Peyer's patch (tissue), 4 donors: ENCODE data around the gene FBRSL1. TPM values are rescaled to one million over a fixed set of nuclear protein-coding genes. Genes with fewer than 3 reads are reported as not detected.
A peak's percentile ranks its signal among the peaks of the same experiment; 100 is the strongest.
"Not testable (repeated sequence)": the region's sequence is repeated elsewhere in the genome, so short reads cannot be mapped to it uniquely, and the experiment has no call there.

Experiments
- DNase-seq, 3 donors: peaks; one replicate each; pipeline ENCODE4 v3.0.0-alpha.2; 2017 to 2019
- H3K27ac ChIP-seq, 4 donors: fragments of 200-600 bp; sonication (generic); one replicate each; pipeline ENCODE4 v1.5.1; 2016 to 2019
- H3K27me3 ChIP-seq, 2 donors: fragments of 200-600 bp; sonication (generic); one replicate each; pipeline ENCODE4 v1.5.1; 2019
- H3K36me3 ChIP-seq, 3 donors: fragments of 200-600 bp; sonication (generic); one replicate each; pipeline ENCODE4 v1.5.1; 2016 to 2019
- H3K4me1 ChIP-seq, 4 donors: fragments of 200-600 bp; sonication (generic); one replicate each; pipeline ENCODE4 v1.5.1; 2016 to 2019
- H3K4me3 ChIP-seq, 4 donors: fragments of 200-600 bp; sonication (generic); 1 replicate in 3 of 4; 2 replicates in 1 of 4; pipeline ENCODE4 v1.5.1; 2016 to 2019; ENCODE audit warnings: mild to moderate bottlenecking in 1 of 4
- H3K9me3 ChIP-seq, 4 donors: fragments of 200-600 bp; sonication (generic); one replicate each; pipeline ENCODE4 v1.5.1; 2016 to 2019; ENCODE audit warnings: mild to moderate bottlenecking in 1 of 4
- CTCF ChIP-seq, 6 experiments: fragments of 450-650 bp in 4 of 6; fragments of 200-600 bp in 2 of 6; sonication (generic) in 1 of 6; IDR thresholded peaks; one replicate each; pipeline ENCODE4 v1.5.1; 2017 to 2019; ENCODE audit warnings: antibody characterized with exemption in 6 of 6, mild to moderate bottlenecking in 3 of 6, moderate library complexity in 1 of 6
- POLR2A ChIP-seq, 2 donors: fragments of 450-650 bp; IDR thresholded peaks; one replicate each; pipeline ENCODE4 v1.5.1; 2017; ENCODE audit warnings: antibody characterized with exemption in 2 of 2, mild to moderate bottlenecking in 2 of 2, moderate library complexity in 2 of 2
- total RNA-seq, 4 donors: library from RNA; depleted of rRNA; stranded (reverse); fragments of >200 nt; gene quantifications; one replicate each; pipeline ENCODE4 v1.1.0, GENCODE V29; 2016

The FBRSL1 gene
- total RNA-seq, 4 donors from 2014 or later: 48.3 to 484 (median 63.5) TPM

- Histone ChIP-seq H3K4me1 (no peaks in the 10 kb centered on the region), H3K9me3 (peaks cover 0 to 4% (median 0%) of the 10 kb centered on the region in 4 donors), H3K27ac (peak overlapping the region in 1 of 4 donors; percentile 17), H3K4me3 (no peak overlapping the region), H3K36me3 (no peaks in the 10 kb centered on the region), H3K27me3 (no peaks in the 10 kb centered on the region)
- TF ChIP-seq POLR2A (IDR thresholded peaks at IDR 0.05): no peak
- no peak for TF ChIP-seq CTCF (IDR thresholded peaks at IDR 0.05)
- peak in 2 of 3 donors; percentile 67 to 83 for DNase-seq
These were observed 18.7 kb upstream of the FBRSL1 start for GRCh38 chr12:132471011-132471857.

GRCh38 chr12:132471858-132472255, 18.1 kb upstream of the FBRSL1 start:
- no peaks in the 10 kb centered on the region for H3K27me3 ChIP-seq
- DNase-seq: no peak
- peak overlapping the region in 1 of 4 donors; percentile 5 for H3K27ac ChIP-seq
- H3K9me3 ChIP-seq: peaks cover 0 to 4% (median 0%) of the 10 kb centered on the region in 4 donors
- no peaks in the 10 kb centered on the region for H3K36me3 ChIP-seq
- H3K4me3 ChIP-seq: no peak overlapping the region
- no peak for TF ChIP-seq POLR2A (IDR thresholded peaks at IDR 0.05)
- no peak for TF ChIP-seq CTCF (IDR thresholded peaks at IDR 0.05)
- H3K4me1 ChIP-seq: no peaks in the 10 kb centered on the region

DNA sequence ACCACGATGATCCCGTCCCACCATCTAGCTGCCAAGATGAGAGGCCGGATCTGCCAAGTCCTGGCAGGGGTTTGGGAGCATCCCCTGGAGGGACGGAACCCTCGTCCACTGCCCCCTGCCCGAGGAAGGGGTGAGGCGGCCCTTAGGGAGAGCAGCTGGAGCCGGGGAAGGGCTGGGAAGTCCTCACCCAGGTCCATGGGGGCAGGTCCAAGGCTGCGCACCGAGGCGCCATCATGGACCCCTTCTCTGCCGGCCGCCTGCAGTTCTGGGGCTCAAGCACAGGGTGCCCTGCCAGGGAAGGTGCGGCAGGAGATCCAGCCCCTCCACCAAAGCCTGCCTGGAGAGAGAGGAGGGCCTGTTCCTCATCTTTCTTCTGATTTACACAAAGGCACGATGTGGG, 17.6 kb upstream of the FBRSL1 start:
- Histone ChIP-seq H3K27me3 (no peaks in the 10 kb centered on the region), H3K4me1 (no peaks in the 10 kb centered on the region), H3K36me3 (no peaks in the 10 kb centered on the region), H3K4me3 (no peak overlapping the region), H3K27ac (no peak overlapping the region), H3K9me3 (peaks cover 0 to 4% (median 0%) of the 10 kb centered on the region in 4 donors)
- no peak for DNase-seq
- TF ChIP-seq POLR2A (IDR thresholded peaks at IDR 0.05) (no peak), CTCF (IDR thresholded peaks at IDR 0.05) (no peak)

GRCh38 chr12:132474237-132474741, 15.7 kb upstream of the FBRSL1 start:
- Histone ChIP-seq H3K9me3 (peaks cover 0 to 4% (median 0%) of the 10 kb centered on the region in 4 donors), H3K36me3 (no peaks in the 10 kb centered on the region), H3K27ac (no peak overlapping the region), H3K4me1 (no peaks in the 10 kb centered on the region), H3K4me3 (peak overlapping the region in 2 of 4 donors; percentile 31 to 40), H3K27me3 (no peaks in the 10 kb centered on the region)
- no peak for DNase-seq
- TF ChIP-seq POLR2A (IDR thresholded peaks at IDR 0.05): no peak
- no peak for TF ChIP-seq CTCF (IDR thresholded peaks at IDR 0.05)

- not testable (repeated sequence) for H3K36me3 ChIP-seq, H3K27me3 ChIP-seq, H3K4me1 ChIP-seq, H3K9me3 ChIP-seq, H3K4me3 ChIP-seq, DNase-seq, H3K27ac ChIP-seq
These were observed 15.1 kb upstream of the FBRSL1 start for GRCh38 chr12:132474799-132475303.
